RPMI7951 (cell line): ENCODE measurements around the gene ZNF169. TPM values are rescaled to one million over a fixed set of nuclear protein-coding genes. Genes with fewer than 3 reads are reported as not detected.
"Not testable (repeated sequence)": the region's sequence is repeated elsewhere in the genome, so short reads cannot be mapped to it uniquely, and the experiment has no call there.

ENCODE experiments used
- DNase-seq: peaks from one replicate; pipeline ENCODE4 v3.0.0-alpha.2; 2012; ENCODE audit warnings: low read depth
- total RNA-seq: library from RNA; depleted of rRNA; stranded (reverse); fragments of >200 nt; shearing (Covaris generic); gene quantifications from 2 replicates; pipeline ENCODE4 v1.2.3, GENCODE V29; 2014

ZNF169 gene
- total RNA-seq, 1 experiment from 2014 or later: 1.2 TPM

DNA sequence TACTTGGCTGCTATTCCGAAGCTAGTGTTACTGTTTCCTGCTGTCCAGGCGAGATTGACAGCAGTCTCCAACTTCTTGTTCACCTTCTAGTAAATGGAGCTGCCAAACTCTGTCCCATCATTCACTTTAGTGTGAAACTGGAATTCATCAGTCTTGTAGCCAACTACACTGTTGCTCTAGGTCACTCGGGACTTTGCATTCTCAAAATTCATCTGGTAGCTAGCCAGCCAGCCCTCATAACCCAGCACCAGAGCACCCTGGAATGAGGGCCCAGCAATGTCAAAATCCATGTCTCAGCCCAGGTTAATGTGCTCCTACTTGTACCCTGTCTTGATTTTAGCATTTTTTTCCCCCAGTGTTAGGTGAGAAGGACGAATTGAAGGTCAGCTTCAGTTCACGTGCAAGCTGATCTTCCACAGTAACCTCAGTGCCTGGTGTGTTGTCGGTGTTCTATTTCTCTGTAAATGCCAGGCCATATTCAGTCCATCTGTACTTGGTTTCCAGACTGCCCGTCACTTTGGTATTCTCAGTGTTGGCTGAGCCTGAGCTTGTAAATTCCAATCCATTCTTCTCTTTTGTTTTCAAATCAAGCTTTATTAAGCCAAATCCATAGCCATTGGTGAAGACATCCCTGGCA is 28.9 kb downstream of the ZNF169 start:
- DNase-seq: no peak

DNA sequence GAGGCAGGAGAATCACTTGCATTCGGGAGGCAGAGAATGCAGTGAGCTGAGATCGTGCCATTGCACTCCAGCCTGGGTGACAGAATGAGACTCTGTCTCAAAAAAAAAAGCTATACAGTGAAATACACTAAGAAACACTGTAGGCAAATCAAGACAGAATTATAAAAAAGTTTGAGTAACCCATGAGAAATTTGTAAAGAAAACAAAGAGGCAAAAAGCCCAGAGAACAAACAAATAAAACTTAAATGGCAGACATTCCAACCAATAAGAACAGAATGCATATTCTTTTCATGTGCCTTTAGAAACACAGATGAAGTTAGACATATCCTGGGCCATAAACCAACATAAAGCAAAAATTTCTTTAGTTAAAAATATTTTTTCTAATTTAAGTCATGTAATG is 30.6 kb downstream of the ZNF169 start:
- no peak for DNase-seq

DNA sequence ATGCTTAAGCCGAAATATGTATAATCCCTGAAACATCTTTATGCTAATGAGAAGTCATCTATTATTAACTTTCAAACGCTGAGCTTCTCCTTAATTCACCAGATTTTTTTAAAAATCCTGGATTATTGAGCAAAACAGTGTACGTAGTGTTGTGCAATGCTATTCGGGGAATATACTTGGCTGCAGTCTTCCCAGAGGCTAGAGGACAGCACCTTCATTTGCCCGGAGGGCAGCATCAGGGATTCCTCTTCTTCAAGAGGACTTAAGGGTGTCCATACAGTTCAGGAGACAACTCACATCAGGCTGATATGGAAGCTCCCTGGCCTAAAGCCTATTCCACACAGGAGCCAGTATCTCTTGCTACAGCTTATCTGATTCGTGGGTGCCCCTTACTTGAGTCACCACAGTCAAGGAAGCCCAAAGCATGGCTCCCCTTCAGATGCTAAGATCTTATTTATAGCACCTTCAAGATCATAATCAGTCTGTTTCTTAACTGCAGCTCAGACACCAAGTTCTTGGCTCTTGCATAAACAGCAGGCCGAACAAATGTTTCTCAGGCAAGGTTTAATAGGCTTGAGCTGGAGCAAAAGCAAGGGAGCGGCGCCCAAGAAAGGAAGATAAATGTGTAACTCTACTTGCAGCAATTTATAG is 40.0 kb downstream of the ZNF169 start:
- DNase-seq: no peak

GRCh38 chr9:94300470-94301301 is 41.6 kb downstream of the ZNF169 start:
- no peak for DNase-seq

GRCh38 chr9:94301583-94301982 is 42.5 kb downstream of the ZNF169 start:
- DNase-seq: no peak

DNA sequence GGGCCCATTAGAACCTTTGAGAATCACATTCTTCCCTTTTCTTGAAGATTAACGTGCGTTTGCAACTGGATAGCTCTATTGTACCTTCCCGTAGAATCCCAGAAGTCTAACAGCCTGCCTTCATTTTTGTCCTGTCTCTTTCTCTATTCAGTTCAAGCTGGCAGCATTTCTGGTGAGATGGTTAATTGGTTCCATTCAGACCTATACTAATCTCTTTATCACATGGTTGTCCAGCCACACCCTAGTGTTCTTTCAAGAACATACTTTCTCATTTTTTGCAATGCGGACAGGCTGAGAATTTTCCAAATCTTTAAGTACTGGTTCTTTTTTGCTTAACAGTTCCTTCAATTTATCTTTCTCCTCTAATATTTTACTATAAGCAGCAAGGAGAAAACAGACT is 43.3 kb downstream of the ZNF169 start:
- no peak for DNase-seq

DNA sequence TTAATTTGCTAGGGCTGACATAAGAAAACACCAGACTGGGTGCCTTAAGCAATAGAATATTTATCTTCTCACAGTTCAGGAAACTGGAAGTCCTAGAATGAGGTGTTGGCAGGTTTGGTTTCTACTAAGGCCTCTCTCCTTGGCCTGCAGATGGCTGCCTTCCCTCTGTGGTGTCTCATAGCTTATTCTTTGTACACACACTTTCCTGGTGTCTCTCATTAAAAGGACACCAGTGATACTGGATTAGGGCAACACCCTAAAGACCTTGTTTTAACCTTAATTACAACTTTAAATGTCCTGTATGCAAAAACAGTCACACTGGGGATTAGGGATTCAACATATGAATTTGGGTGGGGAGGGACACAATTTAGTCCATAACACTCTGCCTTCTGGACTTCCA is 44.2 kb downstream of the ZNF169 start:
- no peak for DNase-seq

- not testable (repeated sequence) for DNase-seq
These were observed 56.2 kb downstream of the ZNF169 start for GRCh38 chr9:94315034-94315984.

DNA sequence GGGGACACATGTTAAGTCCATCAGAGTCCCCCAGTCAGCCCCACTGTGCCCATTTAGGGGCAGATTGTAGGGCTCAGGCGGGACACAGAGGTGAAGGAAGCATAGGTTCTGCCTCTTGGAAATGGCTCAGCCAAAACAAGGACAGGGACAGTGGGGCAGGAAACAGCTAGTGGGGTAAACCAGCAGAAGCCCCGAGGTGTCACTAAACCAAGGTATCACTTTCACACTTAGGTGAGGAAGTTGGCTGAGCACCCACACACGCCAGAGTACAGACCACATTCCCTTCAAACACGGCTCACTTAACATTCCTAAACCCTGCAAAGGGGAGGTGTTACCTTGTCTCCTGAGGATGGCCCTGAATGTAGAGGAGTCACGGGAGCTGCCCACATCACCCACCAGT is 57.1 kb downstream of the ZNF169 start:
- DNase-seq: not testable (repeated sequence)

GRCh38 chr9:94317949-94318657 is 59.0 kb downstream of the ZNF169 start:
- not testable (repeated sequence) for DNase-seq

DNA sequence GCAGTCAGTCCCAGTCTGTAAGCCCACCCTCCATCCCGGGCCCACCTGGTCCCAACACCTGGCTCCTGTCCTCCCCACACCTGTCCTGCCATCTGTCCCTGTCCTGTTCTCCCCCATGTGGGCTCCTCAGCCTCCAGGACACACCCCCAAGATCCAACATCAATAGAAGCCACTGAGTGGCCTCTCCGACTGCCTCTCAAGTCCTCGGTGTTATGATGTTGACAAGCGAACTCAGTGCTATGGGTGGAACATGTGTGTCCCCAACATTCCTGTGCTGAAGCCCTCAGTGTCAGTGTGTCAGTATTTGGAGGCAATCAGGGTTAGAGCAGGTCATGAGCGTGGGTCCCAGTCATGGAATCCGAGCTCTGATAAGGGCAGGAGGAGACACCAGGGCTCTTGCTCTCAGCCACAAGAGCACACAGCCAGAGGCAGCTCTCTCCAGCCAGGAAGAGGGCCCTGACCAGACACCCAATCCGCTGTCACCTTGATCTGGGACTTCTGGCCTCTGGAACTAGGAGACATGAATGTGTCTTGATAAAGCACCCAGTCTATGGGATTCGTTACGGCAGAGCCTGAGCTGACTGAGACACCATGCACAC is 63.3 kb downstream of the ZNF169 start:
- DNase-seq: not testable (repeated sequence)

GRCh38 chr9:94323153-94323798 is 64.2 kb downstream of the ZNF169 start:
- DNase-seq: not testable (repeated sequence)

DNA sequence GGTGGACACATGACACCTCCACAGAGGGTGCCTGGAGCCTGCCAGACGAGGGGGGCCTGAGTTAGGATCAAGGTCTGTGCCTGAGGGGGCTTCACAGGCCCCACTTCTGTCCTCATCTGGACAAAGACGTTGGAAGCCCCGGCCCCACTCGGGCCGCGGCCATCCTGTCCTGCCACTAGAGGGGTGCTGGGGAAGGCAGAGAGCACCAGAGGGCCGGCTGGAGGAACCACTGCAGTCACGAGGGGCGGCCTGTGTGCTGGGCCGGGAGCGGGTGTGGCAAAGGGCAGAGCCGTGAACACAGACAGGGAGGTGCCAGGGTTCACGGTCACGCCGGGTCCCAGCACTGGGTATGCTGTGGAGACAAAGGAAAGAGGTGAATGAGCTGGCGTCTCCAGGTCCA is 66.5 kb downstream of the ZNF169 start:
- not testable (repeated sequence) for DNase-seq

GRCh38 chr9:94328544-94328943 is 69.4 kb downstream of the ZNF169 start, which contains the start of gene NUTM2F:
Gene NUTM2F (minus strand): TSS chr9:94328644. CDS start chr9:94328623, 21 bp downstream.
- not testable (repeated sequence) for DNase-seq

- not testable (repeated sequence) for DNase-seq
These were observed 77.3 kb downstream of the ZNF169 start for GRCh38 chr9:94336445-94336844.

GRCh38 chr9:94338723-94339122 is 79.6 kb downstream of the ZNF169 start:
- not testable (repeated sequence) for DNase-seq

- not testable (repeated sequence) for DNase-seq
These were observed 80.6 kb downstream of the ZNF169 start for GRCh38 chr9:94339657-94340056.

- DNase-seq: not testable (repeated sequence)
These were observed 81.7 kb downstream of the ZNF169 start for GRCh38 chr9:94340750-94341149.

DNA sequence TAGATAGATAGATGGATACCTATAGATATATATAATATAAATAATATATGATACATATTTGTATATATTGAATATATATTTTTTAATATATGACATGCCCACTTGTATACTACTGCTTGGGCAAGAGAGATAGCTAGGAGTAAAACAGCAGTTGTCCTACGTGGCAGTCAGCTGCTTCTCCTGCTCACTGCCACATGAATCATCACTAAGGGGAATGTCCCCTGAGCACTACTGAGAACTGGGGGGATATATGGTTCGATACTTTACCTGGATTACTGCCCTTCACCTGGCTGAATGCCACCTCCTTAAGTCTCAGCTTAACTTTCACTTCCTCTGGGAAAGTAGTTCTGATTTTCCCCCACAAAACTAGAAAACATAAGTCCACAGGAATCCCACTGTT is 82.6 kb downstream of the ZNF169 start:
- DNase-seq: not testable (repeated sequence)

DNA sequence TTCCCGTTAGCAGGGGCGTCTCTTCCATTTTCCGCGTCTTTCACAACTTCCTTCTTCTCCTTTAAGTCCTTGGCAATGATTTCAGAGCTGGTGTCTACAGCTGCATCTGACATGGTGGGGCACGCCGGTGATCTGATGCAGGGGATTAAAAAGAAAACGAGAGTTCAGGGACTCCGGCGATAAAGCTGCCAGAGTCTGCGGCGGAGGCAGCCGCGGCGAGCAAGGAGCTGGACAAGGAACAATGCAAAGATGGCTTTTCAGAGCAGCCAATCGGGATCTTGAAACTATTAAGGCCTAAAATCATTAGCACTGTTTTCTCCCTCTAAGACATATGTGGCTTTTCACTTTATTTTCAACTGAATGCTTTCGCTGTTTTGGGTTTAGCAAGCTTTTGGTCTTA is 88.4 kb downstream of the ZNF169 start:
- DNase-seq: not testable (repeated sequence)
